GM11168 (cell line): ENCODE results near the gene THAP11.

Source experiments
- in situ Hi-C: fragments of 300-500 bp; cut with MboI; formaldehyde crosslinking; loops from one replicate; pipeline ENCODE4 v1.12.0; 2022; ENCODE audit warnings: low sequenced_read_pairs; ENCODE audit not compliant: unreplicated experiment

Gene THAP11

DNA sequence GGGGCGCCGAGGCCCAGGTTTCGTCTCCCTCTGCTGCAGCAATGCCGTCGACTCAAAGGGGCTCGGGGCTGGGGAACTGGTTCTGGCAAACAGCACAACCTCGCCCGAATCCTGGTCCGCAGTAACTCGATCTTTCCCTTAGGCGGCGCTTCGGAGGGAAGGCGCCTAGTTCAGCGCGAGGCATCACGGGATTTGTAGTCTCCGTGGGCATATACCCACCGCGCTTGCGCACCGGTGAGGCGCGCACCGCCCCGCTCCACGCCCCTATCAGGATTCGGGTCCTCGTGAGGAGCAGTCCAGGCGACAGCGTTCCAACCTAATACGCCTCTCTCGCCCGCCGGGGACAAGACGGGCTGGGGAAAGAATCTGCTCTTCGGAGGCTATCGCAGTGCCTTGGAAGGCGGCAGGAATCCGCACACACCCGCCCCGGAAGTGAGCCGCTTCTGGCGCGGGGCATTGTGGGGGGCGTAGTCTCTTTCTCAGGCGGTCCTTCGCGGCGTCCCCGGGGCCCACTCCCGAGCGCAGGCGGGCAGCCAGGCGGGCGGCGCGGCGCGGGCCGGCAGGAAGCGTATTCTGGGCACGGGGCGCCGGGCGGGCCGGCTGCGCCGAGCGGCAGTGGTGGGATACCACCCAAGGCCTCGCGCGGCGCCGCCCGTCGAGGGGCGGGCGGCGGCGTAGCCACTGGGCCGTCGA is at the start of gene THAP11:
TSS of gene THAP11 (plus strand) at position 505 of the 693 bp plus-strand sequence. CDS start 235 bp downstream, outside the sequence.
- in situ Hi-C loops = no loop called here

DNA sequence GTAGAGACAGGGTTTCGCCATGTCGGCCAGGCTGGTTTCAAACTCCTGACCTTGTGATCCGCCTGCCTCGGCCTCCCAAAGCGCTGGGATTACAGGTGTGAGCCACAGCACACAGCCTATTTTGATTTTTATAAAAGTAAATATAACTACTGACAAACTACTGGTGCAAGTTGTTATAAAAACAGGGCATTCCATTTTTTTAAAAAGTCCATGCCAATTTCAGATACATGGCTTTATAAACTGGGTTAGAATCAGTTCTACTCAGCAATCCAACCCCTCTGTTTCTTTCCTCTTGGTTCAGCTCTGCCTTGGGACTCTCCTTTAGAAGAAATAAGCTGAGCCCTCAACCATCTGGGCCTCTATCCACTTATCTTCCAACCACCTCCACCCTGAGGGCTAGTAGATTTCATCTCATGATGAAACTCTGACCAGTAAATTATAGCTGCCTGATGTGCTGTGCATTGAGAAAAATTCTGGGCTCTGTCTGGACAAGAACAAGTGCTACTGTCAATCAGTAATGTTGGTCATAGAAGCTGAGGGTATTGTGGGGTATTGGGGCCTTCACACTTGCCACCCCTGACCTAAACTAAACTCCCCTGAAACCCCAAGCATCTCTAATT is 45.9 kb upstream of the THAP11 start:
- in situ Hi-C loops = no loop called here

DNA sequence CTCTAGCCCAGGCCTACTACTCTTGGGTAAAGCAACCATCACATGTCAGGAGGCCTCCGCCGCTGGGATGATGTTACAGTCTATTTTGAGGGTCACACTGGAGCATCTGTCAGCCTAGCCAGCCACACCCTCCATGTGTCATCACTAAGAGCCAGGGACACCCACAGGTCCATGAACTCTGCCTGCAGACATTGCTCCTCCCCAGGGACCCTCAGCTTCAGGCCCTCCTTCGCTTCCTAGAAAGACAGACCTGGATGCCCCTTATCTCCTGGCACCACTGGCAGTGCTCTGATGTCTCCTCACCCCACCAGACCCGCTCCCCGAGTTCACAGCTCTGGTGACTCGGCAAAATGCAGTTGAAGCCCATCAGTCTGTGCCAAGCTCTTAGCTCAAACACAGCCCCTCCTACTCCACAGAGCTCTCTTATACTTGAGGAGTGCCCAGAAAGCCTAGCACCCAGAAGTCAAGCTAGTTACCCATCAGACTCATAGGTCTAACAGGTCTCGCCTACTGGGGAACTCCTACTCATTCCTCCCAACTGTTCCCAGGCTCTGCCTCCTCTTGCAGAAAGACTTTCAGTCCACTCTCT is 41.7 kb upstream of the THAP11 start:
- in situ Hi-C loops = no loop called here

DNA sequence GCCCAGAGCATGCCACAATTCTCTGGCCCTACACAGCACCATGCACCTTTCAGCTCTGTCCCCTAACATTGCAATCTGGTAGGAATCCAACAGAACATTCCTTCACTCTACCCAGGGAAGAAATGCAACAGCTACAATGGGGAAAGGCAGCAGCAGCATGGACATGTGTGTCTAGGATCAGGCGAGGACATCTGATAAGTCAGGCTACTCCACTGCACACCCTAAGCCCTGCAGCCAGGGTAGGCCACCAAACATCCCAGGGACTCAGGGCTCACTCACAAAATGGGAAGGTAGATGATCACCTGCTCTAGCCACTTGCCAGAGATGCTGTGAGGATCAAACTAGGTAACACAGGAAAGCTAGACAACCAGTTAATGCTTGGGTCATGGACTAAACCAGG is 40.9 kb upstream of the THAP11 start:
- in situ Hi-C loops = no loop called here

DNA sequence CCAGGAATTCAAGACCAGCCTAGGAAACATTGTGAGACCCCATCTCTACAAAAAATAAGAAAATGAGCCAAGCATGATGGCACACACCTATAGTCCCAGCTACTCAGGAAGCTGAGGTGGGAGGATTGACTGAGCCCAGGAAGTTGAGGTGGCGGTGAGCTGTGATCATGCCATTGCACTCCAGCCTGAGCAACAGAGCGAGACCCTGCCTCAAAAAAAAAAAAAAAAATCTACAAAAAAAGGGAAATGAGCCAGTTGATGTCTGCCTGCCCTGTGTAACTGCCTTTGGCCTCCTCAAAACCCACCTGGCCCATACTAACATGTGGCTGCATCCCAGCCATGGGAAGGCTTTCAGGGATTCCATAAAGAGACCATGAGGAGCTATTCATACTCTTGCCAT is 40.2 kb upstream of the THAP11 start:
- in situ Hi-C loops = no loop called here

DNA sequence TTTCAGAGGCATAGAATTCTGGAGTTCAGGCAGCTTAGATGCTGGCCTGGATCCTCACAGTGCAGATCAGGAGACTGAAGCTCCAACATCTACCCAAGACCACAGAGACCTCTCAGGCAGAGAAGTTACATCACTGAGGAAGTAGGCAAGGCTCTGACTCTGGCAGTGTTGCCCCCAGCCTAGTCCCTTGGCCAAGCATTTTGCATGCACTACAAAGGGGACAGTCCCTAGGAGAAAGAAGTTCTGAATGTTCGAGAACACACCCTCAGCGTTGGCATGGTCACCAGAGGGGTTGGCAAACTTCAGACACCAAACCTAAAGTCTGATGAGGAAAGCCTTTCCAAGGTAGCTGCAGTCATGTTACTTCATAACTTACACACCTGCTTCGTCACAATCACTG is 38.2 kb upstream of the THAP11 start:
- in situ Hi-C loops = no loop called here

DNA sequence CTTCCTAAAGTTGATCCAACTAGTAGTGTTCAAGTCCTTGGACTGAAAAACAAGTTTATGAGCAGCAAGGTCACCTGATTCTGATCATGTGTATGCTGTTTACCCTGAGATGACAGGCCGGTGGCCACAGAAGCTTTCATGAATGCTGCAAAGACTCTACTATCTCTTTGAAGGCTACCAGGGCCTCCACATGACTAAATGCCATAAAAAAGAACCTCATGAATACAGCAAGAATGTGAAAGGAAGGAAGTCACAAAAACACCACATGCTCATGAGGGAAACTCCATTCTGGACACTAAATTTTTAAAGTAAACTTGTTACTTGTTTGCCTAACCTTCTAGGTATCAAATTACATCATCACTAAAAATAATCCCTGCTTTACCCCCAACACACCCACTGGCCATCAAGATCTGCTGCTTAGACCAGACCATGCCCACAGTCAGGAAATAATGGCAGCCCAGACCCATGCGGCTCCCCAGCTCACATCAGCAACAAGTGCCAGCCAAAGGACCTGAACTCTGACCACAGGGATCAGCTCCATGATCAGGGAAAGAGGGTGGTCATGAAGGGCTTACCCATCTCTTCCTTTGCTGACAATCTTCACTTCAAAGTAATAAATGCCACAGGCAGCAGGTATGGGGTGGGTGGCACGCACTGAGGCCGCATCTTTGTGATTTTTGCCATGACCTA is 37.1 kb upstream of the THAP11 start:
- in situ Hi-C loops = no loop called here

DNA sequence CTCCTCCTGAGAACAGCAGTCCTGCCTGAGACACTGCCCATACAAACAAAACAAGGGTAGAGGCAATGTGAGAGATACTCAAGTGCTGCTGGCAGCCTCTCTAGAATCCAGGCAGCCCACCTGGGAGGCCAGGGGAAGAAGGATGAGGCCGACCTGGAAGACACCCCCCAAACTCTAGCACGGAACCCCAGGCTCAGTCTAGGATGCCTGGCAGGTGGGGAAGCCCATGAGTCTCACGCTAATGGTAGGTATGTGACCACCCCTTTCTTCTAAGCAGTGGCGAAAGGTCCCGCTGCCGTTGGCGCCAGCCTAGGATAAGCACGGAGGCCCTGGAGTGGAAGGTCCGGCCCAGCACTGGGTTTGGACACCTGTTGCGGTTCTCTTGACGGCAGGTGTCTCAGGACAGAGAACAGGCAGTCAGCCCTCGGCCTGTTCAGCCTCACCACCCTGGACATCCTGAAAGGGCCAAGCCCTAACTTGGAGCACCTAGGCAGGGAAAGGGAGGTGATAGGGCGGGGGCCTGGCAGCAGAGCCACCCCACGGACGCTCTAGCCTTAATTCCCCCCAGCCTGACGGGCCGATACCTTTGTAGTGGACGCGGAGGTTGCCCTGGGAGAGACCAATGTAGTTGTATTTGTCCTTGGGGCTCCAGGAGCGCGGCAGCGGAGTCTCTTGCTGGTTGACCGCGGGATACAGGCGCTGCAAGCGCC is 36.2 kb upstream of the THAP11 start:
- in situ Hi-C loops = no loop called here

DNA sequence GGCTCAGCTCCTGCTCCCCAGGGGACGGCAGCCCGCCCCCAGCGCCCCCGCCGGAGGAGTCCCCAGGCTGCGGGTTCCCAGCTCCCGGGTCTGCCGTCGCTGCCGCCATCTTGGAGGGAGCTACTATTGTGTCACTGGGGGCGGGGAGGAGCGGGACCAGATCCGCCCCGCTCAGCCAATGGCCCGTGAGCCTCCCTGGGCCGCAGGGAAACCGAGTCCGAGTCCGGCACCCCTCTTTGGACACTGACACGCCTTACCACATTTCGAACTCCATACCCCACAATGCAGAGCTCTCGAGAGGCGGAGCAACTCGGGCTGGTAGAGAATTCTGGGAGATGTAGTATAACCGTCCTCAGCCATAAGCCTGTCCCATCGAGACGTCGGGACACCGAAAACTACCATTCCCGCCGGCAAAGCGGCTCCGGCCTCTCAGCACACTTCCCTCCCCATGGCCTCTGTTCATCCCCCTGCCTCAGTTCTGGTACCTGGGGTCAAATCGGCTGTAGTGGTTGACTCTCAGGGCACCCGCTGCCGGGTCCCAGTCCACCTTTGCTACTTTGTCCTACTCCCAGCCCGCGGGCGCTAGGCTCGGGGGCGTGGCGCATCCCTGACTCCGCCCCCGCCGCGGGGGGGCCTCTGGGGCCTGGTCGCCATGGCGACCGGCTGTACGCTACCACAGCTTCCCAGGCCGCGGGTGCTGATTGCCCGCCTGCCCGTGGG is 35.5 kb upstream of the THAP11 start, which contains the start of the genes RANBP10 and TSNAXIP1:
TSS of gene RANBP10 (minus strand) at position 133 of the 720 bp plus-strand sequence. CDS start at position 109, 24 bp downstream.
TSS of gene TSNAXIP1 (plus strand) at position 462 of the 720 bp plus-strand sequence. CDS start 261 bp downstream, outside the sequence.
- in situ Hi-C loops = no loop called here

DNA sequence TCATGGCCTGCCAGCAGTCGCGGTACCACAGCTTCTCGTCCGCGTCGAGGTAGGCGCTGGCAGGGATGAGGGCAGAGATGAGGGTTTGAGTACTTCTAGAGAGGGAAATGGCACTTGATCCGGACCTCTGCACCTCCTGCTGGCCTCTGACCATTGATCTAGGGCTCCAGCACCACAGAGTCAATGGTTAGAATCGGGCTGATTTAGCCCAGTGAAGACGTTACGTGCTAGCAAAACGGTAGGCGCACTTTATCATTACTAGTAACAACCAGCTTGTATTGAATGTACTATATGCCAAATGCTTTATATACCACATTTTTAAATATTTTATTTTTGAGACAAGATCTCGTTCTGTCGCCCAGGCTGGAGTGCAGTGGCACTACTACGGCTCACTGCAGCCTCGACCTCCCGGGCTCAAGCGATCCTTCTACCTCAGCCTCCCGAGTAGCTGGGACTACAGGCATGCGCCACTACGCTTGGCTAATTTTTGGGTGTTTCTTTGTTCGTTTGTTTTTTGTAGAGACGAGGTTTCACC is 34.9 kb upstream of the THAP11 start:
- in situ Hi-C loops = no loop called here

DNA sequence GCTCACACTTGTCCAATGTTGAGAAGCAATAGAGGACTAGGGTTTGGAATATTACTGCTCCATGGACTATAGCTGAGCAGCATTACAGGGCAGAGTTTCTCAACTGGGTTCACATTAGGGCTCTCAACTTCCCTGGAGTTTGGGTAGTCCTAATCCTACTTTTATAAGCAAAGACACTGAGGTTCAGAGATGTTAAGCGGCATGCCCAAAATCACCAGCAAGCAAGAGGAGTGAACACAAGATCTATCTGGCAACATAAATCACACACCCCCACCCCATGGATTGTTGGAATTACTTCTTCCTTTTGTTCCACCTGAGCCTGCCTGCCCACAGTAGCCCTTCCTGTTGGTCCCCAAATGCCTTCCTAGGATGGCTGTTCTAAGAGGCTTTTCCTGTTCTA is 30.2 kb upstream of the THAP11 start:
- in situ Hi-C loops = no loop called here

DNA sequence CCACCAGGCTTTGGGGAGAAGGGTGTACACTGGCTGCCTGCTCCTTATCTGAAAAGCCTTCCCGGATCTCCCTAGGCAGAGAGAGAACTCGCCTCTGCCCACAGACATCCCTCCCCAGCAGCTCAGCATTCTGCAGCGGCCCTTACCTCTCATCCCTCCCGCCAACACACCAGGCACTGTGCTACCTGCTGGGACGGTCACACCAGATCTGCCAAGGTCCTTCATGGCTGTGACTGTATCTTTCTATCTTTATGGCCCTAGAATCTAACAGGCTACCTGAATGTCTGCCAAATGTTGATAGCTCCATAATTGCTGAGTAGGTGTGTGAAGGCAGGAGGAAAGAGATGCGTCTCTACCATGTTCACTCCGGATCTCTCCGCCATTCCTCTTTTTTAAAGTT is 27.6 kb upstream of the THAP11 start:
- in situ Hi-C loops = no loop called here

DNA sequence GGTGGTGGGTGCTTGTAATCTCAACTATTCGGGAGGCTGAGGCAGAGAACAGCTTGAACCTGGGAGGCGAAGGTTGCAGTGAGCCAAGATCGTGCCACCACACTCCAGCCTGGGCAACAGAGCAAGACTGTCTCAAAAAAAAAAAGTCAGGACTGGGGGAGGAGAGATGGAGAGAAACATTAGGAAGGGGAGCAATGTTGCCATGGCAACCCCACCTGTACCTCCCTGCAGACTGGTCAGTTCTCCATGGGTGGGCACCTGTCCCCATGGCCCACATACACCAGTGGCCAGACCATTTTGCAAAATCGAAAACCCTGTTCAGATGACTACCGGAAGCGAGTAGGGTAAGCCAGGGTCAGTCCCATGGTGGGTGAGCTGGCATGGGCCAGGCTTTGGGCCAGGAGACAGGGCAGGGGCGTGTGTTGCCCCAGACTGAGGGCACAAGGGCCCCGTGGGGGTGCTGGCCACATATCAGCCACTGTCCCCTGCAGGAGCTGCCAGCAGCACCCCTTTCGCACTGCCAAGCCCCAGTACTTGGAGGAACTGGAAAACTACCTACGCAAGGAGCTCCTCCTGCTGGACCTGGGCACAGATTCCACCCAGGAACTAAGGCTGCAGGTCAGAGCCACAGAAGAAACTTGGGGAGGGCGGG is 21.4 kb upstream of the THAP11 start:
- in situ Hi-C loops = no loop called here

DNA sequence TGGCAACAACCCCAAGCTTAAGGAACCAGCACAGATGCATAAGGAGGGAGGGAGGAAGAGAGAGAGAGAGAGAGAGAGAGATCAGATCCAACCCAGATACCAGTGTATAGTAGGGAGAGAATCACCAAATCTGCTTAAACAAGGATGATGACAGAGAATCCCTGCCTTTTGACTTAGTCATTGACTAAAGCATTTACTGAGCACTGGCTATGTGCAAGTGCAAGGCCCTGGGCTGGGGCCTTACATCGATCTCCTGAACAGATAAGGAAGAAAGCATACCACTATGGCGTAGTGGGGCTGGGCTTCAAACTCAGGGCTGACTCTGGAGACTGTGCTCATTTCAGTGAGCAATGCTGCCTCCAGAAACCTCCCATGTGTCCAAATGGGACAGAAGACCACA is 19.6 kb upstream of the THAP11 start:
- in situ Hi-C loops = no loop called here

DNA sequence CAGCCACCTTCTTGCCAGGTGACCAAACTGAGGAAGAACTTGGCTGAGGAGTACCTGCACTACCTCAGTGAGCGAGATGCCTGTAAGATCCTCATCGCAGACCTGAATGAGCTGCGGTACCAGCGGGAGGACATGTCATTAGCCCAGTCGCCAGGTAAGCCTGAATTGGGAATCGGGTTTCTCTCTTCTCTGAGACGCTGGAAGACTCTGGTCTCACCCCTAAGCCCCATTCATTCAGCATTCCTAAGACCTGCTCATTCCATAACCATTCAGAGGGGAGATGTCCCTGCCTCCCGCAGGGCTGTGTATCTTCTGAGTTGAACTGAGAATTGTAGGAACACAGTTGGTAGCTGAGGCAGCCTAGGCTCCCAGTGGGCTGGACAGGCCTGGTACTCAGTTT is 17.0 kb upstream of the THAP11 start:
- in situ Hi-C loops = no loop called here

DNA sequence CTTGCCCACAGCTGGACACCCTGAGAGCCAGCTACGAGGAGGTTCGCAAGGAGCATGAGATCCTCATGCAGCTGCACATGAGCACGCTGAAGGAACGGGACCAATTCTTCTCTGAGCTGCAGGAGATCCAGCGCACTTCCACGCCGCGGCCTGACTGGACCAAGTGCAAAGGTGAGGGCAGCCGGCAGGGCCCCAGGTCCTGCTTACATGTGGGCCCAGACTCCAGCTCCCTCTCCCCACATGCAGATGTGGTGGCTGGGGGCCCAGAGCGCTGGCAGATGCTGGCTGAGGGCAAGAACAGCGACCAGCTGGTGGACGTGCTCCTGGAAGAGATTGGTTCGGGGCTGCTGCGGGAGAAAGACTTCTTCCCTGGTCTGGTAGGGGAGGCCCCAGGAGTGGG is 16.2 kb upstream of the THAP11 start:
- in situ Hi-C loops = no loop called here

DNA sequence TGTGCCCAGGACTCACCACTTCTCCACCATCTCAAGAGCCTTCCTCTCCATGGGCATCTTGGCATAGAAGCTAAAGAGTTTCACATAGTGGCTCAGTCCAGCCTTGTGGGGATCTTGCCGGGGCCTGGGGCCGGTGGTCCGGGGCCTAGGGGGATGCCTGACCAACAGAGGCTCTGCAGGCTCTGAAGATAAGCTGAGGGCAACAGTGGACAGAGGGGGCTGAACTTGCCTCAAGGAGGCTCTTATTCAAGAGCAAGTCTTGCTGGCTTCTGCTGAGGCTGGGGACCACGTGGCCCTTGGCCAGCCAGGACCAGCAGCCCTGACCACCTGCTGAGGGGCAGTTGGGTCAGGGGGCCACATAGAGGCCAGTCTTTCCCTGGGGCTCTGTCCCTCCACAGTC is 13.5 kb upstream of the THAP11 start:
- in situ Hi-C loops = no loop called here

DNA sequence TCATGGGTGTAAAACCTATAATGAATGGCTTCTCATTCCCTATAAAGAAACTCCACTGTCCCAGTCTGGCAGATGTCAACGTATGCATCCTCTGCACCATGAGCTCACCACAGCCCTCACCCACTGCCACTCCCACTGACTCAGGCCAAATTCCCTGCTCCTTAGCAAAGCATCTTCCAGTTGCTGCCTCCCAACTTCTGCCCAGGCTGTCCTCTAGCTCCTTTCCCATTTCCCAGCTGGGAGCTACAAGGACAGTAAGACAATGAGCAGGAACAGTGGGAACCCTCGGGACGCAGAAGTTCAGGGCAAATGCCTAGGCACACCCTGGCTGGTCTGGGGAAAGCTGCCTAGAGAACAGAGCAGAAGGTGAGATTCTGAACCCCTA is 9.1 kb upstream of the THAP11 start:
- in situ Hi-C loops = no loop called here
